Body of pancreas (tissue), 4 donors: Measurements from ENCODE around the gene CYP4F11. TPM values are rescaled to one million over a fixed set of nuclear protein-coding genes. Genes with fewer than 3 reads are reported as not detected.
"Not testable (repeated sequence)": the region's sequence is repeated elsewhere in the genome, so short reads cannot be mapped to it uniquely, and the experiment has no call there.

Experiments used
- ATAC-seq: fragments of 150-250 bp; one replicate; pipeline ENCODE4 v1.9.1; 2016
- DNase-seq, 4 donors: peaks; one replicate each; pipeline ENCODE4 v3.0.0-alpha.2; 2019
- H3K27ac ChIP-seq, 4 donors: fragments of 200-600 bp; sonication (generic); 1 replicate in 3 of 4; 2 replicates in 1 of 4; pipeline versions ENCODE4 v1.5.1 to v1.6.1; 2016 to 2019; ENCODE audit warnings: mild to moderate bottlenecking in 1 of 4, mixed read lengths in 1 of 4, moderate library complexity in 1 of 4
- H3K27me3 ChIP-seq, 2 donors: fragments of 200-600 bp; sonication (generic); one replicate each; pipeline ENCODE4 v1.6.0; 2016; ENCODE audit warnings: mild to moderate bottlenecking in 1 of 2
- H3K36me3 ChIP-seq, 2 donors: fragments of 200-600 bp; sonication (generic); replicated peaks in 1 of 2; 2 replicates each; pipeline ENCODE4 v1.5.1; 2016; ENCODE audit warnings: low read depth in 2 of 2; ENCODE audit not compliant: insufficient read depth in 1 of 2
- H3K4me1 ChIP-seq: fragments of 200-600 bp; sonication (generic); one replicate; pipeline ENCODE4 v1.6.0; 2016
- H3K4me3 ChIP-seq, 2 donors: fragments of 200-600 bp; sonication (generic); 1 replicate in 1 of 2; 2 replicates in 1 of 2; pipeline ENCODE4 v1.5.1; 2016 to 2019
- H3K9me3 ChIP-seq, 3 donors: fragments of 200-600 bp; sonication (generic); 1 replicate in 2 of 3; 2 replicates in 1 of 3; pipeline ENCODE4 v1.5.1; 2016
- POLR2A ChIP-seq, 3 donors: fragments of 450-650 bp; IDR thresholded peaks; one replicate each; pipeline ENCODE4 v1.6.1; 2016; ENCODE audit warnings: antibody characterized with exemption in 3 of 3, mild to moderate bottlenecking in 2 of 3
- WGBS, 2 donors: methylation state at CpG; one replicate each; pipeline ENCODE4 v1.1.5; 2017; 5-methylcytosine and 5-hydroxymethylcytosine counted together
- intact Hi-C: fragments of 100-400 bp; cut with DNase I; formaldehyde crosslinking; loops from one replicate; pipeline ENCODE4 v1.15.1; 2023
- total RNA-seq, 2 donors: library from RNA; depleted of rRNA; stranded (reverse); fragments of >200 nt; gene quantifications; one replicate each; pipeline ENCODE4 v1.1.0, GENCODE V29; 2016
- TF ChIP-seq, protein P1 (sequence below), 7 experiments: fragments of 450-650 bp in 4 of 7; fragments of 200-600 bp in 3 of 7; sonication (generic) in 3 of 7; IDR thresholded peaks; one replicate each; pipeline ENCODE4 v1.5.1; 2016 to 2019; ENCODE audit warnings: antibody characterized with exemption in 7 of 7

CYP4F11 gene
- total RNA-seq, 2 donors from 2014 or later, result 3.9 TPM; not detected in 1

DNA sequence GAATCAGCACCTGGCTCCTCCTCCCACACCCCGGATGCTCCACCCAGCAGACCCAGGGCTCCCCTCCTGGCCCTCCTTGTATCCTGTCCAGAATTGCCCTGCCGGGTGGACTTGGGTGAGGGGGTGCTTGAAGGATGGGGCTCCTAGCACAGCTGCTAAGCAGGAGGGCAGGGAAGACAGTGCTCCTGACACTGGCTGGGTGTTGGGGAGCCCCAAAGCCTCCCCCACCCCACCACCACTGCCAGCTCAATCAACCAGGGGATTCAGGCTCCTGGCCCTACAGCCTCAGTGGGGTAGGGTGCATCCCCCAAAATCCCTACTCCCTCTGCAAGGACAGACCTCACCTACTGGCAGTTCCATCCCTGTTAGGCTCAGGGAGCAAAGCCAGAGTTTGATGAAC, 2.6 kb upstream of the CYP4F11 start:
- Histone ChIP-seq H3K27ac (no peak overlapping the region), H3K4me1 (peaks cover 18% of the 10 kb centered on the region), H3K27me3 (no peaks in the 10 kb centered on the region), H3K36me3 (no peaks in the 10 kb centered on the region), H3K9me3 (no peaks in the 10 kb centered on the region), H3K4me3 (no peak overlapping the region)
- ATAC-seq, result no peak
- DNase-seq, result no peak
- intact Hi-C loops, result no loop called here
- TF ChIP-seq, protein P1, sequence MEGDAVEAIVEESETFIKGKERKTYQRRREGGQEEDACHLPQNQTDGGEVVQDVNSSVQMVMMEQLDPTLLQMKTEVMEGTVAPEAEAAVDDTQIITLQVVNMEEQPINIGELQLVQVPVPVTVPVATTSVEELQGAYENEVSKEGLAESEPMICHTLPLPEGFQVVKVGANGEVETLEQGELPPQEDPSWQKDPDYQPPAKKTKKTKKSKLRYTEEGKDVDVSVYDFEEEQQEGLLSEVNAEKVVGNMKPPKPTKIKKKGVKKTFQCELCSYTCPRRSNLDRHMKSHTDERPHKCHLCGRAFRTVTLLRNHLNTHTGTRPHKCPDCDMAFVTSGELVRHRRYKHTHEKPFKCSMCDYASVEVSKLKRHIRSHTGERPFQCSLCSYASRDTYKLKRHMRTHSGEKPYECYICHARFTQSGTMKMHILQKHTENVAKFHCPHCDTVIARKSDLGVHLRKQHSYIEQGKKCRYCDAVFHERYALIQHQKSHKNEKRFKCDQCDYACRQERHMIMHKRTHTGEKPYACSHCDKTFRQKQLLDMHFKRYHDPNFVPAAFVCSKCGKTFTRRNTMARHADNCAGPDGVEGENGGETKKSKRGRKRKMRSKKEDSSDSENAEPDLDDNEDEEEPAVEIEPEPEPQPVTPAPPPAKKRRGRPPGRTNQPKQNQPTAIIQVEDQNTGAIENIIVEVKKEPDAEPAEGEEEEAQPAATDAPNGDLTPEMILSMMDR (IDR thresholded peaks at IDR 0.05), result no peak
- no peak for TF ChIP-seq POLR2A (IDR thresholded peaks at IDR 0.05)
- 82 to 96% methylated on average over 2 of the region's 2 CpGs for WGBS, 2 donors

DNA sequence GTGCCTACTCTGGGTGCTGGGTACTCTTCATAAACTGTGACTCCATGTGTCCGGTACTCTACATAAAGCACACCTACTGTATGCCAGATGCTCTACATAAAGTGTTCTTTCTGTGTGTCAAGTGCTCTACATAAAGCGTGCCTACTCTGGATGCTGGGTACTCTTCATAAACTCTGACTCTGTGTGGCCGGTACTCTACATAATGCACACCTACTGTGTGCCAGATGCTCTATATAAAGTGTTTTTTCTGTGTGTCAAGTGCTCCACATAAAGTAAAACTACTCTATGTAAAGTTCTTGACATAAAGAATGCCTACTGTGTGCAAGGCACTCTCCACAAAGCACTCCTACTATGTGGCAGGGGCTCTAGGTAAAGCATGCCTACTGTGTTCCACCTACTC, 1.8 kb upstream of the CYP4F11 start:
- WGBS, 2 donors, result 84 to 85% methylated on average over 3 of the region's 3 CpGs
- no peak for ATAC-seq

DNA sequence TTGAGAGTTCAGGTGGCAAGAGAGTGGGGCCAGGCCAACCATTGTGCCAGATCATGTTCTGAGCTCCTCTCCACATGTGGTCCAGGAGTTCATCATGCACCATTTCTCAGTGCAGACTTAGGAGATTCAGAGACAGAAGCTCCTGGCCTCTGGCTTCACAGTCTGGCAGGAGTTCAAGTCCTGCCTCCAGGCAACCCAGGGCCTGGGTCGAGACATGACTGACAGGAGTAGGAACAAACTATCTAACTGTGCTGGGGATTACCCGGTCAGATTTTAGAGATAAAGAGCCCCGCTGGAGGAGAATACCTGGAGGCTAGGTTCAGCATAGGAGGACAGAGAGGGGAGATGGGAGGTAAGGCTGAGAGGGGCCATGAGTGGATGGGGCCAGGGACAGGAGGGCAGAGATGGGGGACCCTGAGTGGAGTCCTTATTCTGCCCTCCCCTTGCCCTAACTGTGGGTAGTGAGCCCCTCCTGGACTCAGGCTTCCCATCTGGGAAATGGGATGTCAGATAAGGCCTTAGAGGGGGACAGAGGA, 906 bp upstream of the CYP4F11 start:
- H3K36me3 ChIP-seq, result no peaks in the 10 kb centered on the region
- no peaks in the 10 kb centered on the region for H3K9me3 ChIP-seq
- H3K4me3 ChIP-seq, result no peak overlapping the region
- peaks cover 18% of the 10 kb centered on the region for H3K4me1 ChIP-seq
- no peaks in the 10 kb centered on the region for H3K27me3 ChIP-seq
- ATAC-seq, result peak; percentile 8
- peak in 2 of 4 donors; percentile 19 to 30 for DNase-seq
- TF ChIP-seq, protein P1 (IDR thresholded peaks at IDR 0.05), result no peak
- TF ChIP-seq POLR2A (IDR thresholded peaks at IDR 0.05), result no peak
- 23 to 32% methylated on average over 3 of the region's 3 CpGs for WGBS, 2 donors
- intact Hi-C loops, result no loop called here
- peak overlapping the region in 3 of 4 donors; percentile 78 to 96 (median 91) for H3K27ac ChIP-seq

More for the DNA sequence above, 1.8 kb upstream of the CYP4F11 start:
- no peak for TF ChIP-seq POLR2A (IDR thresholded peaks at IDR 0.05)
- TF ChIP-seq, protein P1 (IDR thresholded peaks at IDR 0.05), result no peak
- intact Hi-C loops, result no loop called here
- Histone ChIP-seq H3K9me3 (no peaks in the 10 kb centered on the region), H3K4me3 (no peak overlapping the region), H3K27ac (no peak overlapping the region), H3K36me3 (no peaks in the 10 kb centered on the region), H3K27me3 (no peaks in the 10 kb centered on the region), H3K4me1 (peaks cover 18% of the 10 kb centered on the region)
- DNase-seq, result no peak

DNA sequence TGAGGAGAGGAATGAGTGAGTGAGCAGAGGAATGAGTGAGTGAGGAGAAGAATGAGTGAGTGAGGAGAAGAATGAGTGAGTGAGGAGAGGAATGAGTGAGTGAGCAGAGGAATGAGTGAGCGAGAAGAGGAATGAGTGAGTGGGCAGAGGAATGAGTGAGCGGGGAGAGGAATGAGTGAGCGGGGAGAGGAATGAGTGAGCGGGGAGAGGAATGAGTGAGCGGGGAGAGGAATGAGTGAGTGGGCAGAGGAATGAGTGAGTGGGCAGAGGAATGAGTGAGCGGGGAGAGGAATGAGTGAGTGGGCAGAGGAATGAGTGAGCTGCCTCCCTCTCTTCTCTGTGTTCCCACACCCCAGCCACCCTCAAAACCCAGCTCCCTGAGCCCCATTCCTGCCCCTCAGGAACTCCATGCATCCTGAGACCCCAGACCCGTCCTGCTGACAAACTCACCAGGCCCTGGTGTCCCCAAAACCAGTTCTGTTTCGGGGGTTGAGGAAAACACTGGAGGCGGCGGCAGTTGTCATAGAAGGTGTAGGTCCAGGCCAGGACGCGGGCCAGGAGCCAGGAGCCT, 483 bp downstream of the CYP4F11 start:
- H3K27me3 ChIP-seq, ATAC-seq, H3K9me3 ChIP-seq, H3K36me3 ChIP-seq, intact Hi-C loops, H3K4me3 ChIP-seq: not testable (repeated sequence)
- DNase-seq, result peak in 1 of 4 donors; percentile 32
- Histone ChIP-seq H3K27ac (peak overlapping the region in 3 of 4 donors; percentile 78 to 96 (median 91)), H3K4me1 (peaks cover 18% of the 10 kb centered on the region)
- 42 to 66% methylated on average over 7 to 12 of the region's 12 CpGs for WGBS, 2 donors

DNA sequence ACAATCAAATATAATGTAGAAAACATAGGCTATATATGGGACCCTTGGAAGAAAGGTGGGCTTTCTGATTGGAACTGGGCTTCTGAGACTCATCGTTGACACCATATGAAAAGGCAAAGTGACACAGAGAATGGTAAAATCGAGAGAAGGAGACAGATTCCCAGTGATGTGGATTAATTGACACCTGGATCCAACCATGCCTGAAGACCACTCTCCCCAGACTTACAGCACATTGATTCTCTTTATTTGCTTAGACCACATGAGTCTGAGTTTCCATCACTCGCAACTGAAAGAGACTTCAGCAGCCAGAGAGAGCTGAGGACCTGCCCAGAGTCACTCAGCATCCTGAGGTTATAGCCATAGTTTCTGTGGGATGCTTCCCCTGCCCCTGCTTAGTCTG, 6.0 kb downstream of the CYP4F11 start:
- ATAC-seq, result no peak
- H3K4me3 ChIP-seq, result no peak overlapping the region
- H3K27me3 ChIP-seq, result no peaks in the 10 kb centered on the region
- intact Hi-C loops, result no loop called here
- no peaks in the 10 kb centered on the region for H3K9me3 ChIP-seq
- DNase-seq, result no peak
- 73 to 82% methylated on average over 3 of the region's 3 CpGs for WGBS, 2 donors
- H3K4me1 ChIP-seq, result no peaks in the 10 kb centered on the region
- H3K36me3 ChIP-seq, result no peaks in the 10 kb centered on the region
- no peak for TF ChIP-seq POLR2A (IDR thresholded peaks at IDR 0.05)
- H3K27ac ChIP-seq, result no peak overlapping the region

DNA sequence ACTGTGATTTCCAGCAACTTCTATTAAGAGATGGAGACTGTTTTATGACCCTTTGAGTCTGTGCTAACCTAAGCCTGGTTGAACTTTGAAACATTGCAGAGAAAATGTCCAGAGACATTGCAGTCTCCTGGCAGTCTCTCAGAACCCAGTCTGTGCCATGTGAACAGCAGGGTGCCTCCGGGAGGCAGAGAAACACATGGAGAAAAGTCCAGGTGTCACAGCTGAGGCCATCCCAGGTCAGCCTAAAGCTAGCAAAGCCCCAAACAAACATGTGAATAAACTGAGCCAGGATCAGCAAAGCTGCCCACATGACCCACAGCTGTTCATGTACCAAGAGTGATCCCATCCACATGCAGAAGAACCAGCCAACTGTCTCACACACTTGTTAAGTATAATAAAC, 7.8 kb downstream of the CYP4F11 start:
- Histone ChIP-seq H3K27ac (no peak overlapping the region), H3K36me3 (no peaks in the 10 kb centered on the region), H3K4me1 (no peaks in the 10 kb centered on the region), H3K4me3 (no peak overlapping the region), H3K9me3 (no peaks in the 10 kb centered on the region), H3K27me3 (no peaks in the 10 kb centered on the region)
- TF ChIP-seq, protein P1 (IDR thresholded peaks at IDR 0.05), result no peak
- TF ChIP-seq POLR2A (IDR thresholded peaks at IDR 0.05), result no peak
- ATAC-seq (no peak), DNase-seq (peak in 1 of 4 donors; percentile 25)
- WGBS, 2 donors, result 0 to 47% methylated on average over 1 of the region's 1 CpG
- intact Hi-C loops, result no loop called here
